GM23248 (cell line): ENCODE results near the gene INAFM2.

Experiments used
- EZH2 ChIP-seq: fragments of 200-600 bp; sonication (generic); IDR thresholded peaks from 2 replicates; pipeline ENCODE4 v1.6.1; 2018; ENCODE audit warnings: antibody characterized with exemption, mild to moderate bottlenecking; ENCODE audit not compliant: insufficient read depth, poor library complexity, severe bottlenecking
- EZH2phosphoT487 ChIP-seq: fragments of 200-600 bp; sonication (generic); IDR thresholded peaks from 2 replicates; pipeline ENCODE4 v1.6.1; 2018; ENCODE audit warnings: antibody characterized with exemption, moderate library complexity, mild to moderate bottlenecking, low read depth; ENCODE audit not compliant: insufficient read depth

DNA sequence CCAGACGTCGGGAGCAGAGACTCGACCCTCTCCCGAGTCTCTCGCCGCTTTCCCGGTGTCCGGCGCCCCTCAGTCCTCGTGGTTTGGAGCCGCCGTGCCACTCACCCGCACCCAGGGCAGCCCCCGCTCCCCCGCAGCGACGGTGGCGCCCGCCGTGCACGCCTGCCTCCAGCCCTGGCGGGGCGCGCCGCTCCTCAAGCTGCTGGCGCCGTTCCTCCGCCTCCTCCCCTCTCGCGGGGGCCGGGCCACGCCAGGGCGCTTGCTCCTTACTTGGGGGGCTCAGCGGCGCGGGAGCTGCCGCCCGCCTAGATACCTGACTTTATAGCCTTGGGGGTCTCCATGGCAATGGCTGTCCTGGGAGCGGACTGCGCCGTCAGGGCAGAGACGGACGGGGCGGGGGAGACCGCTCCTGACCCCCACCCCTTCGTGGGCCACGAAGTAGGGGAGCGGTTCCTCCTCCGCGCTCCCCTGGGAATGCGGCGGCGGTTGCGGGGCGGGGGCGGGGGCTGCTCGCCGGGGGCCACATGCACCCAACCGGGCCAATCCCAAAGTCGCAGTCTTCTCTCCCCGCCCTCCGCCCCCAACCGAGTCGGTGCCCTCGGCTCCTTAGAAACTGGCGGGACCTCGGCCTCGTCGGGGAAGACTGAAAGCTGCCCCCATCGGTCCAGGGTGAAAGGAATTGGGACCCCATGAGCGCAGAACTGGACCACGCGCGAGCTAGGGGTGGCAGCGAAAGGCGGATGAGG, 40.5 kb upstream of the INAFM2 start, which contains the start of gene ANKRD63:
- TF ChIP-seq EZH2 (peak; percentile 74), EZH2phosphoT487 (peak; percentile 39; the same call in 1 of the 2 replicates)
